Measurements from ENCODE around the gene ASAP2. TPM values are rescaled to one million over a fixed set of nuclear protein-coding genes. Genes with fewer than 3 reads are reported as not detected.

The ASAP2 gene
- polyA plus RNA-seq, 1 donor from 2014 or later, result 41.0 TPM

DNA sequence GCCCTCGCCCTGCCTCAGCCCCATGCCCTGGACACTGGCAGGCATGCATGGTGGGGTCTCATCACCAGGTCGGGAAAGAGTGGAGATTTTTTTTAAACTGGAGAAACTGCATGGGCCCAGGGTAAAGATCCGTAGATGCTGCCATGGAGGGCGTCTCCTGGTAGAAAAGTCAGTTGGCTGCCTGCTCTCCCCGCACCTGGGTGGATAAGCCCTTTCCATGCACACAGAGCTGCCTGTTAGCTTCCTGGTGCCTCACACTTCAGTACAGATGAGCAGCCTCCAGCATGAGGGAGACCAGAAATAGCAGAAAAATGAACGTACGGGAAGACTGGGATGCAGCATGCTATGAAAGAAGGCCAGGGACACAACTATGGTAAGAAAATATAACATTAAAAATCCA lies 92.0 kb downstream of the ASAP2 start:
- Histone ChIP-seq H3K9me3 (ENCODE audit: low read length) (no peaks in the 10 kb centered on the region), H3K27me3 (ENCODE audit: insufficient read depth, low read depth, low read length) (no peaks in the 10 kb centered on the region), H3K79me2 (replicated peaks; ENCODE audit: insufficient read depth, low read length) (peaks cover 4% of the 10 kb centered on the region), H3K9me2 (ENCODE audit: insufficient read depth, low read length) (no peaks in the 10 kb centered on the region), H3K9ac (ENCODE audit: low read length) (no peak overlapping the region), H3F3A (ENCODE audit: insufficient read depth, low read length, poor library complexity, severe bottlenecking) (no peaks in the 10 kb centered on the region), H3K4me3 (ENCODE audit: low read length) (no peak overlapping the region), H4K20me1 (ENCODE audit: insufficient read depth) (no peaks in the 10 kb centered on the region), H3K27ac (ENCODE audit: low read length) (no peak overlapping the region), H3K4me2 (ENCODE audit: low read length) (no peak overlapping the region), H2AFZ (ENCODE audit: low read depth, low read length) (no peak overlapping the region), H3K36me3 (ENCODE audit: insufficient read depth, low read length) (no peaks in the 10 kb centered on the region)
- TF ChIP-seq SMC3 (conservative IDR thresholded peaks at IDR 0.05; ENCODE audit: poor library complexity) (no peak), EP300 (conservative IDR thresholded peaks at IDR 0.05; ENCODE audit: poor library complexity, severe bottlenecking) (no peak), EZH2 (IDR thresholded peaks at IDR 0.05; ENCODE audit: borderline replicate concordance, insufficient read depth, low read length, poor library complexity, severe bottlenecking) (no peak), RAD21 (conservative IDR thresholded peaks at IDR 0.05) (no peak), TAF1 (IDR thresholded peaks at IDR 0.05; ENCODE audit: low read depth) (no peak), MXI1 (conservative IDR thresholded peaks at IDR 0.05; ENCODE audit: poor library complexity, severe bottlenecking) (no peak), POLR2AphosphoS5 (IDR thresholded peaks at IDR 0.05) (no peak)
- TF ChIP-seq, protein P1, sequence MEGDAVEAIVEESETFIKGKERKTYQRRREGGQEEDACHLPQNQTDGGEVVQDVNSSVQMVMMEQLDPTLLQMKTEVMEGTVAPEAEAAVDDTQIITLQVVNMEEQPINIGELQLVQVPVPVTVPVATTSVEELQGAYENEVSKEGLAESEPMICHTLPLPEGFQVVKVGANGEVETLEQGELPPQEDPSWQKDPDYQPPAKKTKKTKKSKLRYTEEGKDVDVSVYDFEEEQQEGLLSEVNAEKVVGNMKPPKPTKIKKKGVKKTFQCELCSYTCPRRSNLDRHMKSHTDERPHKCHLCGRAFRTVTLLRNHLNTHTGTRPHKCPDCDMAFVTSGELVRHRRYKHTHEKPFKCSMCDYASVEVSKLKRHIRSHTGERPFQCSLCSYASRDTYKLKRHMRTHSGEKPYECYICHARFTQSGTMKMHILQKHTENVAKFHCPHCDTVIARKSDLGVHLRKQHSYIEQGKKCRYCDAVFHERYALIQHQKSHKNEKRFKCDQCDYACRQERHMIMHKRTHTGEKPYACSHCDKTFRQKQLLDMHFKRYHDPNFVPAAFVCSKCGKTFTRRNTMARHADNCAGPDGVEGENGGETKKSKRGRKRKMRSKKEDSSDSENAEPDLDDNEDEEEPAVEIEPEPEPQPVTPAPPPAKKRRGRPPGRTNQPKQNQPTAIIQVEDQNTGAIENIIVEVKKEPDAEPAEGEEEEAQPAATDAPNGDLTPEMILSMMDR (IDR thresholded peaks at IDR 0.05; ENCODE audit: poor library complexity, severe bottlenecking), result no peak
- TF ChIP-seq, protein P2, sequence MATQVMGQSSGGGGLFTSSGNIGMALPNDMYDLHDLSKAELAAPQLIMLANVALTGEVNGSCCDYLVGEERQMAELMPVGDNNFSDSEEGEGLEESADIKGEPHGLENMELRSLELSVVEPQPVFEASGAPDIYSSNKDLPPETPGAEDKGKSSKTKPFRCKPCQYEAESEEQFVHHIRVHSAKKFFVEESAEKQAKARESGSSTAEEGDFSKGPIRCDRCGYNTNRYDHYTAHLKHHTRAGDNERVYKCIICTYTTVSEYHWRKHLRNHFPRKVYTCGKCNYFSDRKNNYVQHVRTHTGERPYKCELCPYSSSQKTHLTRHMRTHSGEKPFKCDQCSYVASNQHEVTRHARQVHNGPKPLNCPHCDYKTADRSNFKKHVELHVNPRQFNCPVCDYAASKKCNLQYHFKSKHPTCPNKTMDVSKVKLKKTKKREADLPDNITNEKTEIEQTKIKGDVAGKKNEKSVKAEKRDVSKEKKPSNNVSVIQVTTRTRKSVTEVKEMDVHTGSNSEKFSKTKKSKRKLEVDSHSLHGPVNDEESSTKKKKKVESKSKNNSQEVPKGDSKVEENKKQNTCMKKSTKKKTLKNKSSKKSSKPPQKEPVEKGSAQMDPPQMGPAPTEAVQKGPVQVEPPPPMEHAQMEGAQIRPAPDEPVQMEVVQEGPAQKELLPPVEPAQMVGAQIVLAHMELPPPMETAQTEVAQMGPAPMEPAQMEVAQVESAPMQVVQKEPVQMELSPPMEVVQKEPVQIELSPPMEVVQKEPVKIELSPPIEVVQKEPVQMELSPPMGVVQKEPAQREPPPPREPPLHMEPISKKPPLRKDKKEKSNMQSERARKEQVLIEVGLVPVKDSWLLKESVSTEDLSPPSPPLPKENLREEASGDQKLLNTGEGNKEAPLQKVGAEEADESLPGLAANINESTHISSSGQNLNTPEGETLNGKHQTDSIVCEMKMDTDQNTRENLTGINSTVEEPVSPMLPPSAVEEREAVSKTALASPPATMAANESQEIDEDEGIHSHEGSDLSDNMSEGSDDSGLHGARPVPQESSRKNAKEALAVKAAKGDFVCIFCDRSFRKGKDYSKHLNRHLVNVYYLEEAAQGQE (IDR thresholded peaks at IDR 0.05; ENCODE audit: borderline replicate concordance), result no peak

DNA sequence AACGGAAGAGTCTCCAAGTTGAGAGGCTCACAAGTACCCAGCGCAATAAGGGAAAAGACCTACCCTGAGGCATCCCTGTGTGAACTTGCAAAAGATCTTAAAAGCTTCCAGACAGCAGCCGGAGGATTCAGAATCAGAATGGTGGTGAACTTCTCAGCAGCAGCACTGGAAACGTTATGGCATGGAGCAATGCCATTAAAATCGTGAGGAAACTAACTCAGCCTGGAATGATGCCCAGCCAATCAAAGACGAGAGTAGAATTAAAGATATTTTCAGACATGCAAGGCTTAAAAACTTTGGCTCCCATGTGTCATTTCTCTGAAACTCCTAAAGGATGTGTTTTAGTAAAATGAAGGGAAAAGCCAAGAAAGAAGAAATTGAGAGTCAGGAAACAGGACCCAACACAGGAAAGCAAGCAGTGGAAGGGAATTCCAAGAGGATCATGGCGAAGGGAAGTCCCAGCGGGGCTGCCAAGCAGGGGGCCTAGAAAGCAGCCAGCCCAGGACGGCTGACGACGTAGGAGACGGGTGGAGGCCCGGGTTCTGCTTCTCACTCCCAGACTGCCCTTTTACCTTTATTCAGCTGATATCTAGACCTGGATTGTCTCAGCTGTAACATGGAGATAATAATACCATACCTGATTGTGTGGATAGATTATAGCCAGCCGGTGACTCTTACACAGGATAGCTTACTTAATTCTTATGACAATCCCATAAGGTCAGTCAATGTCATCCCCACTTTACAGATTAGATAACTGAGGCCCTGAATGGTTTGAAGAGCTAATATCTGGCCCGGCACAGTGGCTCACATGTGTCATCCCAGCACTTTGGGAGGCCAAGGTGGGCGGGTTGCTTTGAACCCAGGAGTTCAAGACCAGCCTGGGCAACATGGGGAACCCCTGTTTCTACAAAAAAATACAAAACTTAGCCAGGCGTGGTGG lies 92.8 kb downstream of the ASAP2 start:
- Histone ChIP-seq H3K4me3 (ENCODE audit: low read length) (no peak overlapping the region), H3K4me2 (ENCODE audit: low read length) (no peak overlapping the region), H3K9me3 (ENCODE audit: low read length) (no peaks in the 10 kb centered on the region), H3K36me3 (ENCODE audit: insufficient read depth, low read length) (no peaks in the 10 kb centered on the region), H3F3A (ENCODE audit: insufficient read depth, low read length, poor library complexity, severe bottlenecking) (no peaks in the 10 kb centered on the region), H3K79me2 (replicated peaks; ENCODE audit: insufficient read depth, low read length) (peaks cover 4% of the 10 kb centered on the region), H3K27ac (ENCODE audit: low read length) (no peak overlapping the region), H2AFZ (ENCODE audit: low read depth, low read length) (no peak overlapping the region), H3K9me2 (ENCODE audit: insufficient read depth, low read length) (no peaks in the 10 kb centered on the region), H4K20me1 (ENCODE audit: insufficient read depth) (no peaks in the 10 kb centered on the region), H3K9ac (ENCODE audit: low read length) (no peak overlapping the region), H3K27me3 (ENCODE audit: insufficient read depth, low read depth, low read length) (no peaks in the 10 kb centered on the region)
- TF ChIP-seq EP300 (conservative IDR thresholded peaks at IDR 0.05; ENCODE audit: poor library complexity, severe bottlenecking) (no peak), SMC3 (conservative IDR thresholded peaks at IDR 0.05; ENCODE audit: poor library complexity) (no peak), EZH2 (IDR thresholded peaks at IDR 0.05; ENCODE audit: borderline replicate concordance, insufficient read depth, low read length, poor library complexity, severe bottlenecking) (no peak), RAD21 (conservative IDR thresholded peaks at IDR 0.05) (no peak), MXI1 (conservative IDR thresholded peaks at IDR 0.05; ENCODE audit: poor library complexity, severe bottlenecking) (no peak), POLR2AphosphoS5 (IDR thresholded peaks at IDR 0.05) (no peak), TAF1 (IDR thresholded peaks at IDR 0.05; ENCODE audit: low read depth) (no peak)
- TF ChIP-seq, protein P1 (IDR thresholded peaks at IDR 0.05; ENCODE audit: poor library complexity, severe bottlenecking), result no peak
- TF ChIP-seq, protein P2 (IDR thresholded peaks at IDR 0.05; ENCODE audit: borderline replicate concordance), result no peak
